Keratinocyte (primary cell): ENCODE data around the gene KRT14.

Experiments
- CTCF ChIP-seq, 3 experiments: IDR thresholded peaks in 1 of 3; conservative IDR thresholded peaks in 1 of 3; optimal IDR thresholded peaks in 1 of 3; 2 replicates in 2 of 3; 3 replicates in 1 of 3; pipeline versions ENCODE3 to v1.5.1; 2011; ENCODE audit warnings: low read length in 3 of 3, mild to moderate bottlenecking in 3 of 3, moderate library complexity in 2 of 3, control low read depth in 1 of 3, inconsistent platforms in 1 of 3; ENCODE audit not compliant: insufficient read depth in 2 of 3; ENCODE audit errors: extremely low read depth in 1 of 3
- EZH2 ChIP-seq: IDR thresholded peaks from one replicate; pipeline ENCODE4 v1.6.1; 2012; ENCODE audit warnings: inconsistent platforms, mild to moderate bottlenecking, low read length, moderate library complexity

GRCh38 chr17:41613277-41614082 lies 26.8 kb upstream of the KRT14 start:
- TF ChIP-seq CTCF (optimal IDR thresholded peaks at IDR 0.05 in 1 of 3, IDR thresholded peaks at IDR 0.05 in 1 of 3, conservative IDR thresholded peaks at IDR 0.05 in 1 of 3; ENCODE audit: extremely low read depth in 1 of 3, insufficient read depth in 2 of 3, low read length in 3 of 3) (no peak), EZH2 (no peak)
